ENCODE measurements around the gene CDC123.
"Not testable (repeated sequence)": the region's sequence is repeated elsewhere in the genome, so short reads cannot be mapped to it uniquely, and the experiment has no call there.

Gene CDC123

GRCh38 chr10:12191715-12192114 lies 4.3 kb upstream of the CDC123 start:
- no peak for ATAC-seq

GRCh38 chr10:12193193-12193592 lies 2.8 kb upstream of the CDC123 start:
- ATAC-seq = no peak

- ATAC-seq = no peak
These were observed 1.2 kb upstream of the CDC123 start for GRCh38 chr10:12194752-12195271.

- ATAC-seq = peak in 1 of 2 donors; percentile 1
These were observed 746 bp upstream of the CDC123 start for GRCh38 chr10:12195281-12195602.

GRCh38 chr10:12196531-12197211 lies 683 bp downstream of the CDC123 start:
- no peak for ATAC-seq

GRCh38 chr10:12198156-12198555 lies 2.2 kb downstream of the CDC123 start:
- ATAC-seq = no peak

- ATAC-seq = no peak
These were observed 4.9 kb downstream of the CDC123 start for GRCh38 chr10:12200850-12201249.

GRCh38 chr10:12201543-12201942 lies 5.6 kb downstream of the CDC123 start:
- peak in 1 of 2 donors; percentile 10 for ATAC-seq

- no peak for ATAC-seq
These were observed 6.2 kb downstream of the CDC123 start for GRCh38 chr10:12202226-12202625.

- ATAC-seq = no peak
These were observed 9.1 kb downstream of the CDC123 start for GRCh38 chr10:12205082-12205481.

GRCh38 chr10:12207114-12207513 lies 11.1 kb downstream of the CDC123 start:
- no peak for ATAC-seq

- ATAC-seq = no peak
These were observed 12.5 kb downstream of the CDC123 start for GRCh38 chr10:12208460-12208859.

- ATAC-seq = no peak
These were observed 16.5 kb downstream of the CDC123 start for GRCh38 chr10:12212454-12212853.

GRCh38 chr10:12213621-12214020 lies 17.6 kb downstream of the CDC123 start:
- no peak for ATAC-seq

- ATAC-seq = no peak
These were observed 18.1 kb downstream of the CDC123 start for GRCh38 chr10:12214093-12214492.

GRCh38 chr10:12214763-12215218 lies 18.8 kb downstream of the CDC123 start:
- no peak for ATAC-seq

- no peak for ATAC-seq
These were observed 23.0 kb downstream of the CDC123 start for GRCh38 chr10:12218991-12219390.

GRCh38 chr10:12221323-12222298 lies 25.6 kb downstream of the CDC123 start:
- no peak for ATAC-seq

GRCh38 chr10:12225444-12225843 lies 29.5 kb downstream of the CDC123 start:
- no peak for ATAC-seq

GRCh38 chr10:12226438-12226837 lies 30.4 kb downstream of the CDC123 start:
- ATAC-seq = not testable (repeated sequence)

GRCh38 chr10:12228851-12229250 lies 32.9 kb downstream of the CDC123 start:
- ATAC-seq = no peak

GRCh38 chr10:12234687-12235086 lies 38.7 kb downstream of the CDC123 start:
- not testable (repeated sequence) for ATAC-seq

- no peak for ATAC-seq
These were observed 39.2 kb downstream of the CDC123 start for GRCh38 chr10:12235116-12235694.

Data from activated CD4-positive, CD25-positive, alpha-beta regulatory T cell treated with anti-CD3 and anti-CD28 coated beads, Interleukin-2, amount 50 U/mL, for 24 hours (primary cell).